Vagina (tissue), 2 donors: ENCODE data around the gene HDGF. TPM values are rescaled to one million over a fixed set of nuclear protein-coding genes. Genes with fewer than 3 reads are reported as not detected.

Experiments
- DNase-seq, 2 donors: peaks; one replicate each; pipeline ENCODE4 v3.0.0-alpha.2; 2017; ENCODE audit errors: extremely low spot score in 2 of 2
- H3K27ac ChIP-seq: fragments of 200-600 bp; sonication (generic); one replicate; pipeline ENCODE4 v1.5.1; 2019
- H3K27me3 ChIP-seq: fragments of 200-600 bp; sonication (generic); one replicate; pipeline ENCODE4 v1.5.1; 2019
- H3K36me3 ChIP-seq, 2 donors: fragments of 200-600 bp; sonication (generic); one replicate each; pipeline ENCODE4 v1.5.1; 2017 to 2019
- H3K4me1 ChIP-seq: fragments of 200-600 bp; sonication (generic); one replicate; pipeline ENCODE4 v1.5.1; 2019
- H3K4me3 ChIP-seq, 2 donors: fragments of 200-600 bp; sonication (generic); 1 replicate in 1 of 2; 2 replicates in 1 of 2; pipeline ENCODE4 v1.5.1; 2016 to 2019
- H3K9me3 ChIP-seq: fragments of 200-600 bp; sonication (generic); one replicate; pipeline ENCODE4 v1.5.1; 2019
- CTCF ChIP-seq, 3 experiments: fragments of 450-650 bp in 2 of 3; fragments of 200-600 bp in 1 of 3; sonication (generic) in 1 of 3; IDR thresholded peaks; one replicate each; pipeline ENCODE4 v1.5.1; 2017 to 2019; ENCODE audit warnings: antibody characterized with exemption in 3 of 3, mild to moderate bottlenecking in 2 of 3, moderate library complexity in 2 of 3
- POLR2A ChIP-seq, 2 donors: fragments of 450-650 bp; IDR thresholded peaks; one replicate each; pipeline ENCODE4 v1.6.1; 2017; ENCODE audit warnings: antibody characterized with exemption in 2 of 2, mild to moderate bottlenecking in 2 of 2, moderate library complexity in 2 of 2
- POLR2AphosphoS5 ChIP-seq, 2 donors: sonication (generic); formaldehyde crosslinking; IDR thresholded peaks; one replicate each; pipeline ENCODE4 v1.9.0; 2017; ENCODE audit warnings: antibody characterized with exemption in 2 of 2, mild to moderate bottlenecking in 2 of 2, low read depth in 1 of 2; ENCODE audit not compliant: insufficient read depth in 1 of 2
- intact Hi-C: fragments of 100-400 bp; cut with DNase I; formaldehyde crosslinking; loops from one replicate; pipeline ENCODE4 v1.15.1; 2023
- total RNA-seq: library from RNA; depleted of rRNA; stranded (reverse); fragments of >200 nt; gene quantifications from one replicate; pipeline ENCODE4 v1.2.3, GENCODE V29; 2016

Gene HDGF
- total RNA-seq, 1 donor from 2014 or later: 154 TPM

GRCh38 chr1:156700736-156701531, 50.5 kb downstream of the HDGF start:
- DNase-seq: no peak
- TF ChIP-seq POLR2A (IDR thresholded peaks at IDR 0.05) (no peak), CTCF (IDR thresholded peaks at IDR 0.05) (no peak), POLR2AphosphoS5 (IDR thresholded peaks at IDR 0.05; ENCODE audit: insufficient read depth in 1 of 2, low read depth in 1 of 2) (no peak)
- H3K36me3 ChIP-seq: no peaks in the 10 kb centered on the region
- intact Hi-C loops: no loop called here
- peaks cover 32% of the 10 kb centered on the region for H3K4me1 ChIP-seq
- no peaks in the 10 kb centered on the region for H3K9me3 ChIP-seq
- no peak overlapping the region for H3K4me3 ChIP-seq
- H3K27me3 ChIP-seq: no peaks in the 10 kb centered on the region
- H3K27ac ChIP-seq: peak overlapping the region; percentile 15

DNA sequence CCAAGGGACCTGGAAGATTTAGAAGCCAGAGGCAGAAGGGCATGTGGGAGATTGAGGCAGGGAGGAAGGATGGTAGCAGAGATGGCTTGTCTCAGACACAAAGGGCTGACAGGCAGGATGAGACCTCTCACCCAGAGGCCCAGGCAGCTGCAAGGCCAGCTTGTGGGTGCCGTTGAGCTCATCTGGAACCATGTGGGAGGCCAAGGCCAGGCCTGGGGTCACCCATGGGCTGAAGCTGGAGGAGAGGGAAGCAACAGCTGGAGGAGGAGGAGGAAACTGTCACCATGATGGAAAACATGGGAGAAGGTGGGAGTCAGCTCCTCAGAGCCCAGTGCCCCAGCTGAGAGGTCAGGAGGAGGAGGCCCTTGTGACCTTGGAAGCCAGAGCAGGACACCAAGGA, 52.5 kb downstream of the HDGF start:
- H3K9me3 ChIP-seq: no peaks in the 10 kb centered on the region
- intact Hi-C loops: no loop called here
- TF ChIP-seq POLR2AphosphoS5 (IDR thresholded peaks at IDR 0.05; ENCODE audit: insufficient read depth in 1 of 2, low read depth in 1 of 2): no peak
- no peak for TF ChIP-seq CTCF (IDR thresholded peaks at IDR 0.05)
- TF ChIP-seq POLR2A (IDR thresholded peaks at IDR 0.05): no peak

GRCh38 chr1:156697481-156697880, 54.0 kb downstream of the HDGF start:
- no peaks in the 10 kb centered on the region for H3K36me3 ChIP-seq
- no peaks in the 10 kb centered on the region for H3K27me3 ChIP-seq
- H3K27ac ChIP-seq: no peak overlapping the region
- intact Hi-C loops: no loop called here
- no peak overlapping the region for H3K4me3 ChIP-seq
- no peaks in the 10 kb centered on the region for H3K9me3 ChIP-seq
- DNase-seq: no peak
- H3K4me1 ChIP-seq: peaks cover 22% of the 10 kb centered on the region
- TF ChIP-seq CTCF (IDR thresholded peaks at IDR 0.05): no peak
- TF ChIP-seq POLR2A (IDR thresholded peaks at IDR 0.05): no peak
- no peak for TF ChIP-seq POLR2AphosphoS5 (IDR thresholded peaks at IDR 0.05; ENCODE audit: insufficient read depth in 1 of 2, low read depth in 1 of 2)

More for the DNA sequence above, 52.5 kb downstream of the HDGF start:
- peaks cover 22% of the 10 kb centered on the region for H3K4me1 ChIP-seq
- no peaks in the 10 kb centered on the region for H3K27me3 ChIP-seq
- no peaks in the 10 kb centered on the region for H3K36me3 ChIP-seq
- no peak overlapping the region for H3K4me3 ChIP-seq
- DNase-seq: no peak
- no peak overlapping the region for H3K27ac ChIP-seq

GRCh38 chr1:156696755-156697154, 54.7 kb downstream of the HDGF start:
- Histone ChIP-seq H3K27me3 (no peaks in the 10 kb centered on the region), H3K4me3 (no peak overlapping the region), H3K9me3 (no peaks in the 10 kb centered on the region), H3K4me1 (peaks cover 29% of the 10 kb centered on the region), H3K27ac (no peak overlapping the region), H3K36me3 (no peaks in the 10 kb centered on the region)
- TF ChIP-seq POLR2AphosphoS5 (IDR thresholded peaks at IDR 0.05; ENCODE audit: insufficient read depth in 1 of 2, low read depth in 1 of 2) (no peak), CTCF (IDR thresholded peaks at IDR 0.05) (no peak), POLR2A (IDR thresholded peaks at IDR 0.05) (no peak)
- intact Hi-C loops: no loop called here
- DNase-seq: no peak

GRCh38 chr1:156694690-156694962, 56.8 kb downstream of the HDGF start:
- TF ChIP-seq POLR2A (IDR thresholded peaks at IDR 0.05): no peak
- Histone ChIP-seq H3K27me3 (no peaks in the 10 kb centered on the region), H3K27ac (peak overlapping the region; percentile 52), H3K4me1 (peaks cover 51% of the 10 kb centered on the region), H3K36me3 (no peaks in the 10 kb centered on the region), H3K9me3 (no peaks in the 10 kb centered on the region), H3K4me3 (no peak overlapping the region)
- intact Hi-C loops: no loop called here
- no peak for DNase-seq
